T-helper 9 cell (primary cell): ENCODE measurements around the gene BTBD1.
"Not testable (repeated sequence)": the region's sequence is repeated elsewhere in the genome, so short reads cannot be mapped to it uniquely, and the experiment has no call there.

ENCODE experiments used
- DNase-seq: peaks from one replicate; pipeline ENCODE4 v3.0.0-alpha.2; 2020

The BTBD1 gene

GRCh38 chr15:83092309-83092976 is 25.4 kb upstream of the BTBD1 start:
- DNase-seq = no peak

- not testable (repeated sequence) for DNase-seq
Observed at GRCh38 chr15:83091965-83092308, 24.9 kb upstream of the BTBD1 start.

- DNase-seq = no peak
Observed at GRCh38 chr15:83090465-83090864, 23.4 kb upstream of the BTBD1 start.

GRCh38 chr15:83088876-83089275 is 21.8 kb upstream of the BTBD1 start:
- no peak for DNase-seq

GRCh38 chr15:83087576-83087975 is 20.5 kb upstream of the BTBD1 start:
- no peak for DNase-seq

DNA sequence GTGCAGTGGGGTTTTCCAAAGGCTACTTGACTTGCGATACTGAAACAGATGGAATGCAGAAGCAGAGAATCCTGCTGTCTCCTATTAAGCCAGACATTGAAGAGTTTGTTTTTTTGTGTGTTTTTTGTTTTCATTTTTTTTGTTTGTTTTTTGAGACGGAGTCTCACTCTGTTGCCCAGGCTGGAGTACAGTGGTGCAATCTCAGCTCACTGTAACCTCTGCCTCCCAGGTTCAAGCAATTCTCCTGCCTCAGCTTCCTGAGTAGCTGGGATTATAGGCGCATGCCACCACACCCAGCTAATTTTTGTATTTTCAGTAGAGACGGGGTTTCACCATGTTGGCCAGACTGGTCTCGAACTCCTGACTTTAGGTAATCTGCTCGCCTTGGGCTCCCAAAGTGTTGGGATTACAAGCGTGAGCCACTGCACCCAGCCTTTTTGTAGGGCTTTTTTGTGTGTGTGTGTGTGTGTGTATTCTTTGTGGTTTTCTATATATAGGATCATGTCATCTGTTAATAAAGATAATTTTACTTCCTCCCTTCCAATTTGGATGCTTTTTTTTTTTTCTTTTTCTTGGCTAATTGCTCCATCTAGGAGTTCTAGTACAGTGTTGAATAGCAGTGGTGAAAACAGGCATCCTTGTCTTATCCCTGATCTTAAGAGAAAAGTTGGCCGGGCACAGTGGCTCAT is 19.0 kb upstream of the BTBD1 start:
- DNase-seq = not testable (repeated sequence)

GRCh38 chr15:83085461-83085860 is 18.4 kb upstream of the BTBD1 start:
- DNase-seq = not testable (repeated sequence)

- no peak for DNase-seq
Observed at GRCh38 chr15:83082730-83083386, 15.8 kb upstream of the BTBD1 start.

- DNase-seq = no peak
Observed at GRCh38 chr15:83081256-83082014, 14.4 kb upstream of the BTBD1 start.

DNA sequence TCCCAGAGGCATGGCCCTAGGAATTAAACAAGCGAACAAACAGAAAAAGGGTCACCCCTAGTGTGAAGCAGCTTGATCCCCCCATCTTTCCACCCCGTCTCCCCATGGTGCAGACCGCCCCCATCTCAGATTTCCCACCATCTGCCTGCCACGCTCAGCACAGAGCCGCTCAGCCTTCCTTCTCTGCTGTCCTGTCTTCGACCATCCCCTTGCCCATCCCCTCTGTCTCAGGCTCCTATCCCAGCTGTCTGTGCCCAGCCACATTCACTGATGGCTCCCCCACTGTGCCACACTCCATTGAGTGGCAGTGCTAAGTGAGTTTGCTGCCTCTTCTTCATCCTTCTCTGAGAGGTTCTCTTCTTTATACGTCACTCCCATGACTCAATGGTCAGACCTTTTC is 11.7 kb upstream of the BTBD1 start:
- DNase-seq = no peak

DNA sequence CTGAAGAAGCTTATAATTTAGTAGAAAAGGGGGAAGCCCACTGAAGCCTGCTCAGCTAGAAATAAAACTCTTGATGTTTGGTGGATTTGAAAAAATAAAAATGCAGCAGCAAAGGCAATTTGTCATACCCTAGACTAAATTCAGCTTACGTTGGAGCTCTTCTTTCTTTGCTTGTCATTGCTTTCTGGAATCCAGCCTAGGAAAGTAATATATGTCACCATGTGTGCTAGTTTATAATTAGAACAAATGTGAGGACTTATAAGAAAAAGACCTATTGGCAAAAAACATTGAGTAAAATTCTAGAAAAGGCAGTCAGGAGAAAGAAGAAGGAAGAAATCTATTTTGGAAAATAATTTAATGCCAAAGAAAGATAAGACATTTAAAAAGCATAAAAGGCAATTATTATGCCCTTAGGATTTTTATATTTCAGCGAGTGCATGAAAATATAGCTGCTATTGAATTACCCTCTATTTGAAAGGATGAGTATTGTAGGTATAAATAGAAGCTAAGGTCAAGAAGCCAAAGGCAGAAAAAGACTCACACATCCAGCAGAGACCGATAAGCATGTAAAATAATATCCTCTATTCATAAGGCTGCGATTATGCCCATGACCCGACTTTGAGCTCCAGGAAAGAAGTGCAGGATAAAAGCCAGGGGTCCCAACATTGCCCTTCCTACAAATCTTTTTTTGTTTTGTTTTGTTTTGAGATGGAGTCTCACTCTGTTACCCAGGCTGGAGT is 10.6 kb upstream of the BTBD1 start:
- DNase-seq = no peak

DNA sequence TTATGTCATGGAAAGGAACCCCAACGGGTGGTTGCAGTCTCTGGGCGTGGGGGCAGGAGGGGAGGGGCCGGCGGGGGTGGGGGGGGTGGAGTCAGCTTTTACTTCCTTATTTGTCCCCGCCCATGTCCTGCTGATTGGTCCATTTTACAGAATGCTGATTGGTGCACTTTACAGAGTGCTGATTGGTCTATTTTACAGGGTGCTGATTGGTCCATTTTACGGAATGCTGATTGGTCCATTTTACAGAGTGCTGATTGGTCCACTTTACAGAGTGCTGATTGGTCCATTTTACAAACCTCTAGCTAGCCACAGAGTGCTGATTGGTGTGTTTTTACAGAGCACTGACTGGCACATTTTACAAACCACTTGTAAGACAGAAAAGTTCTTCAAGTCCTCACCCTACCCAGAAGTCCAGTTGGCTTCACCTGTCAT is 2.2 kb upstream of the BTBD1 start:
- peak; percentile 10 for DNase-seq

GRCh38 chr15:83068054-83068453 is 1.0 kb upstream of the BTBD1 start:
- DNase-seq = no peak

GRCh38 chr15:83067638-83067962 is 548 bp upstream of the BTBD1 start:
- DNase-seq = no peak

DNA sequence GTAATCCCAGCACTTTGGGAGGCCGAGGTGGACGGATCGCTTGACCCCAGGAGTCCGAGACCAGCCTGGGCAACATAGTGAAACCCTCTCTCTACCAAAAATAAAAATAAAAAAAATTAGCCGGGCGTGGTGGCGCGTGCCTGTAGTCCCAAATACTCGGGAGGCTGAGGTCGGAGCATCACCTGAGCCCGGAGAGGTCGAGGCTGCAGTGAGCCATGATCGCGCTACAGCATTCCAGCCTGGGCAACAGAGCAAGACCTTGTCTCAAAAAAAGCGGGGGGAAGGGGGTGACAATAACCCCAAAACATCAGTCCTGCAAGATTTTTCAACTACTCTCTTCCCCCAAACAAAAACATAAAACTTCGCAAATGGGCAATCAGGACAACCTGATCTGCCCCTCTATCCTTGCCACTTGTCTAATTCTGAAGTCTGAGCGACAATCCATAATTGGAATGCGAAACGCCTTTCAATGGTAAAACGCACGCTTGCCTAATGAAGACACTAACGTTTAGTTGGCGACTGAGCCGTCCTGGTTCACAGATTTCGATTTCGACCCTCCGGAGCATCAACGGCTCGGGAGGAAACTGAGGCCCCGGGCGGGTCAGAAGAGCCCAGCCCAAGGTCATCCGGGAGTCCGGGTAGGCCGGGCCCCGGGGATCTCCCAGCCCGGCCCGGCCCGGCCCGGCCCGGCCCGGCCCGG is 868 bp downstream of the BTBD1 start:
- no peak for DNase-seq

GRCh38 chr15:83065431-83065830 is 1.6 kb downstream of the BTBD1 start:
- DNase-seq = no peak

DNA sequence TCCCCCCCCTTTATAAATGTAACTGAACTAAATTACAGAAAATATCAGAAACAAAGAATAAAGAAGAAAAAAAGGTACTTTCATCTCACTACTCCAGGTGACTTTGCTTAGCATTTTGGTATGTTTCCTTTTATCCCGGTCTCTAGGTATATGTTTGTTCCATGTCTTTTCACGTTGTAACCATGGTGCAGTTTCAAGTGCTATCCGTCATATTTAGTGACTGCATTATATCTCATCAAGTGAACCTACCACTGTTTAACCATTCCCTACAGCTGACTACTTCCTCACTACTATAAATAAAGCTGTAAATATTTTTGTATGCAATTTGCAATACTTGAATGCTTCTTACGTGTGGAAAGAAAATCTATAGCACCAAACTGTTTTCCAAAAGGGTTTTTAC is 2.2 kb downstream of the BTBD1 start:
- DNase-seq = no peak

- DNase-seq = no peak
Observed at GRCh38 chr15:83063551-83063950, 3.5 kb downstream of the BTBD1 start.

DNA sequence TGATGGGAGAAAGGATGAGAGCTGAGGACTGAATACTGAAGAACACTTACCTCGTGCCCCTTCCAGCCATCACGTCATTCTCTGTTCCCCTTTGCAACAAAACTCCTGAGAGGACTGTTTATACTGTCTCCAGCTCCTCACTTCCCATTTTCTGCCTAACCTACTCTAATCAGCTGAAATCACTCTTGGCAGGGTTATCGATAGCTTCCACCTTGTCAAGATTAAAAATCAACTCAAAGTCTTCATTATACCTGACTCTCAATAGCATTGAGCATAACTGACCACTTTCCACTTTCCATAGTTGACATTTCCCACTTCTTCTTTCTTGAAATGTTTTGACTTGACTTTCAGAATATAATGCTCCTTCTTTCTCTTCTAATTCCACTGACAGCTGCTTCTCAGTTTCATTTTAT is 4.3 kb downstream of the BTBD1 start:
- no peak for DNase-seq

DNA sequence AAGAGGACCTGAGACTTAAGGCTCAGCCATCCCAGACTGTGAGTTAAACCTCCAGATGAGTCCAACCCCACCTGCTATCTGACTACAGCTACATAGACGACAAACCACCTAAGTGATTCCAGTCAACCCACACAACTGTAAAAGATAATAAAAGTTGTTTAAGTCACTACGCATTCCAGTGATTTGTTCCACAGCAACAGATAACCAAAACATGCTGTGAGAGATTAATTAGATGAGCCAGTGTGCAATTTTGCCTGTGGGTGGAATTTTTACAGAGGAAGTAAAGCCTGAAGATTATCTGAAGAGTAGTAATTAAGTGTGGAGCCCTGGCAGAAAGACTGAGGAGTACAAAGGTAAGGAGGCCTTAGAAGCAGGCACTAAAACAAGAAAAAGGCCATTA is 5.4 kb downstream of the BTBD1 start:
- no peak for DNase-seq

DNA sequence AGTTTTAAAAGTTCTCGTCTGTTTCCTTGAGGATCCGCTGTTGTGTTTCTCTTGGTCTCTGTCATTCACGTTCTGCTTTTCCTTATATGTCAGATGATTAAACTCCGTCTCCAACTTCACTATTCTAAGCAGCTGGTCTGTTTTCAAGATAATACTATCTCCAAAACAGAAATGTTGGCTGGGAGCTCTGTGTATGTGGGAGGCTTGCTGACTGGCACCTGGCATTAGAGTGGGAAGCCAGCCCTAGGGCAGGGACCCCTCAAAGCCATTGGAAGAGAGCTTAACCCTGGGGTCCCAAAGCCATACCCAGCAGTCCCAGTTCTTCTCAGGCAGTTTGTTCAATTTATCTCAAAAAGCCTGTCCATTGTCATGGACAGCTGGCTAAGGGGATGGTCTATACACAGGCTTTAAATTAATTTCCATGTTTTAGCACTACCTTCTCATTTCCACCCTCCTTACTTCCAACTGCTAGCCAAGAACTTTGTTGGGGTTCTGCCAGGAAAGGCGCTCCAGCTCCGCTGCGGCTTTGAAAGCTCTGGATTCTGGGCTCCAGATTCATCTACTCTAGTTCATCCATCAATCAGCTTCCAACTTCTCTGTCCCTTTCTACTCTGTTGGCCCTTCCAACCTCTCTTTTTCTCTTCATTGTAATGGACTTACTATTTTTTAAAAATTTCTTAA is 9.2 kb downstream of the BTBD1 start:
- no peak for DNase-seq

GRCh38 chr15:83057002-83057401 is 10.1 kb downstream of the BTBD1 start:
- no peak for DNase-seq
